IPS-20b (cell line): ENCODE measurements around the gene RPA3.
"Not testable (repeated sequence)": the region's sequence is repeated elsewhere in the genome, so short reads cannot be mapped to it uniquely, and the experiment has no call there.

Experiments
- H3K27ac ChIP-seq: one replicate; pipeline ENCODE4 v1.5.1; 2013; ENCODE audit warnings: low read length
- H3K27me3 ChIP-seq: 2 replicates; pipeline ENCODE4 v1.6.1; 2013; ENCODE audit warnings: mild to moderate bottlenecking, low read length, inconsistent platforms; ENCODE audit not compliant: insufficient read depth
- H3K36me3 ChIP-seq: 2 replicates; pipeline ENCODE4 v1.6.1; 2013; ENCODE audit warnings: low read depth, mild to moderate bottlenecking, inconsistent platforms, low read length, moderate library complexity; ENCODE audit not compliant: insufficient read depth
- H3K4me1 ChIP-seq: 2 replicates; pipeline ENCODE4 v1.6.1; 2013; ENCODE audit warnings: mild to moderate bottlenecking, control low read depth, inconsistent platforms, low read length, moderate library complexity; ENCODE audit not compliant: insufficient read depth
- H3K4me3 ChIP-seq: 2 replicates; pipeline ENCODE4 v1.5.1; 2013; ENCODE audit warnings: mild to moderate bottlenecking, low read length, inconsistent platforms
- H3K9ac ChIP-seq: 2 replicates; pipeline ENCODE4 v1.6.1; 2013; ENCODE audit warnings: low read depth, mild to moderate bottlenecking, inconsistent platforms, low read length, moderate library complexity
- H3K9me3 ChIP-seq: 2 replicates; pipeline ENCODE4 v1.6.1; 2013; ENCODE audit warnings: mild to moderate bottlenecking, low read depth, low read length, inconsistent platforms; ENCODE audit not compliant: insufficient read depth

The RPA3 gene

GRCh38 chr7:7687800-7688199, 30.6 kb downstream of the RPA3 start:
- H3K36me3 ChIP-seq = no peaks in the 10 kb centered on the region
- no peaks in the 10 kb centered on the region for H3K4me1 ChIP-seq
- H3K9me3 ChIP-seq = no peaks in the 10 kb centered on the region
- H3K27me3 ChIP-seq = no peaks in the 10 kb centered on the region
- H3K27ac ChIP-seq = no peak overlapping the region
- no peak overlapping the region for H3K9ac ChIP-seq
- H3K4me3 ChIP-seq = no peak overlapping the region

DNA sequence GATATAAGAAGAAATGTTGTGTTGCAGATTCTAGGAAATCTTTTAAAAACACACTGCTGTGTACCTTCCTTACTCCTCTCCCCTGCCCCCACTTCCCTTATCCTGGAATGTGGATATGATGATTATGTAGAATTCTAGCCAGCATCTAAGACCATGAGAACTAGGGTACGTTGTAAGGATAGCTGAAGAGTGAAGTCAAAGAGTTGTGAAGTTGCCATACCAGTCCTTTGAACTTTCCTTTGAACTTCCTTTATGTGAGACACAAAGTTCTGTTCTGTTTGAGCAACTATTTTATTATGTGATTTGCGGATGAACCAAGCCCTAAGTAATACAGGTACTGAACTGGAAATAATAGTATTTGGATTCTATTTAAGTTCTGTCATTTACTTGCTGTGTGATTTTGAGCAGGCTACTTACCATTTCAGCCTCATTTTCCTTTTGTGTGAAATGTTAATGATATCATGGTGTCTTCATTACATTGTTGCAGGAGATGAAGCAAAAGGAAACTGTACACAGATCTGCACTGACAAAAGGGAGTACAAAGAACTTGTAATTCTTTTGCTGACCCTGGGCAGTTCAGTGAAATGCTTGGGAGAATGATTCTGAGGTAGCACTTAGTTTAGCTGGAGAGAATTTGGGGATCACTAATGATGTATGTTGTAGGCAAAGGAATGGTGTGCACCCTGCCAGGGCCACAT, 31.4 kb downstream of the RPA3 start:
- Histone ChIP-seq H3K9me3 (no peaks in the 10 kb centered on the region), H3K36me3 (no peaks in the 10 kb centered on the region), H3K27ac (no peak overlapping the region), H3K4me3 (no peak overlapping the region), H3K4me1 (no peaks in the 10 kb centered on the region), H3K9ac (no peak overlapping the region), H3K27me3 (no peaks in the 10 kb centered on the region)

GRCh38 chr7:7682861-7683260, 35.5 kb downstream of the RPA3 start:
- Histone ChIP-seq H3K4me1 (no peaks in the 10 kb centered on the region), H3K27ac (no peak overlapping the region), H3K36me3 (no peaks in the 10 kb centered on the region), H3K9me3 (no peaks in the 10 kb centered on the region; the same call in 1 of the 2 replicates), H3K9ac (no peak overlapping the region), H3K4me3 (no peak overlapping the region), H3K27me3 (no peaks in the 10 kb centered on the region)

GRCh38 chr7:7681936-7682329, 36.5 kb downstream of the RPA3 start:
- Histone ChIP-seq H3K27ac (no peak overlapping the region), H3K36me3 (no peaks in the 10 kb centered on the region), H3K9ac (no peak overlapping the region), H3K27me3 (no peaks in the 10 kb centered on the region), H3K4me3 (no peak overlapping the region), H3K4me1 (no peaks in the 10 kb centered on the region), H3K9me3 (no peaks in the 10 kb centered on the region; the same call in 1 of the 2 replicates)

- no peak overlapping the region for H3K9ac ChIP-seq
- no peaks in the 10 kb centered on the region; the same call in 1 of the 2 replicates for H3K9me3 ChIP-seq
- no peak overlapping the region for H3K27ac ChIP-seq
- no peaks in the 10 kb centered on the region for H3K4me1 ChIP-seq
- no peak overlapping the region for H3K4me3 ChIP-seq
- no peaks in the 10 kb centered on the region for H3K36me3 ChIP-seq
- H3K27me3 ChIP-seq = no peaks in the 10 kb centered on the region
These were observed 37.0 kb downstream of the RPA3 start for GRCh38 chr7:7681191-7681935.

DNA sequence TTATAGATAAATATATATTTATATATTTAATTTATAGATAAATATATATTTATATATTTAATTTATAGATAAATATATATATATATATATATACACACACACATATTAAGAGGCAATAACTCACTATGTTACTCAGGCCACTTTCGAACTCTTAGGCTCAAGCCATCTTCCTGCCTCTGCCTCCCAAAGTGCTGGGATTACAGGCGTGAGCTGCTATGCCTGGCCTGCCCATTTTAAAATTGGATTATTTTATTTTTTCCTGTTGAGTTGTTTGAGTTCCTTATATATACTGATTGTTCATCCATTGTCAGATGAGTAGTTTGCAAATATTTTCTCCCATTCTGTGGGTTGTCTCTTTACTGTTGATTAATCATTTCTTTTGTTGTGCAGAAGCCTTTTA, 38.8 kb downstream of the RPA3 start:
- H3K36me3 ChIP-seq, H3K9me3 ChIP-seq, H3K27me3 ChIP-seq, H3K4me3 ChIP-seq, H3K9ac ChIP-seq, H3K4me1 ChIP-seq, H3K27ac ChIP-seq: not testable (repeated sequence)

DNA sequence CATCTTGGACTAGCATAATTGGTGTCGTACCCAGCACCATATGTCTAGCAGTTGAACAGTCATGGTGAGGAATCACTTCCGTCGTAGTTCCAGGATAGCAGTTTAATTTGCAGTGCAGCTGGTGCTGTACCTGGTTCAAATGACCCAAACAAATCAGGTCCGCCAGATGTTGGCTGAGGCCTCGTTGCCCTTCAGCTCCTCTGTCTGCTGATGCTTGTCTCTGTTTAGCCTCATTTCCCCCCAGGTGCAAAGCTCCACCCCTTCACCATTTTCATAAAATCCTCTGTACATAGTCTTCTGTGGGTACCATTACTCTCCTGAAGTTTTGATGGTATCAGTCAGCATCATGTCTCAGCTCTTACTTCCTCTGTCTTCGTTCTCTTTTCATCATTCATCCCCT, 42.7 kb downstream of the RPA3 start:
- H3K27me3 ChIP-seq = no peaks in the 10 kb centered on the region
- peaks cover 3% of the 10 kb centered on the region; the same call in 1 of the 2 replicates for H3K4me1 ChIP-seq
- no peak overlapping the region for H3K9ac ChIP-seq
- H3K36me3 ChIP-seq = no peaks in the 10 kb centered on the region
- H3K27ac ChIP-seq = no peak overlapping the region
- H3K9me3 ChIP-seq = no peaks in the 10 kb centered on the region; the same call in 1 of the 2 replicates
- H3K4me3 ChIP-seq = no peak overlapping the region

DNA sequence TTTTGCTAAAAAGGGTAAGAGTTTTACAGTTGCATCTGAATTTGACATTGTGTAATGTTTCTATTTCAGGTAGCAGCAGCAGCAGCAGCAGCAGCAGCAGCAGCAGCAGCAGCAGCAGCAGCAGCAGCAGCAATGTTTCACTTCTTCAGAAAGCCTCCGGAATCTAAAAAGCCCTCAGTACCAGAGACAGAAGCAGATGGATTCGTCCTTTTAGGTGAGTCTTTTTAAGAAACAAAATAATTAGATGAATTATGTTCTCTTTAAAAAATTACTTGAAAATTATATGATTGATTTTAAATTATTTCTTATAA, 45.2 kb downstream of the RPA3 start:
- Histone ChIP-seq H3K4me3 (no peak overlapping the region), H3K9ac (no peak overlapping the region), H3K36me3 (no peaks in the 10 kb centered on the region), H3K27me3 (no peaks in the 10 kb centered on the region), H3K9me3 (no peaks in the 10 kb centered on the region; the same call in 1 of the 2 replicates), H3K27ac (no peak overlapping the region), H3K4me1 (peaks cover 3% of the 10 kb centered on the region; the same call in 1 of the 2 replicates)

DNA sequence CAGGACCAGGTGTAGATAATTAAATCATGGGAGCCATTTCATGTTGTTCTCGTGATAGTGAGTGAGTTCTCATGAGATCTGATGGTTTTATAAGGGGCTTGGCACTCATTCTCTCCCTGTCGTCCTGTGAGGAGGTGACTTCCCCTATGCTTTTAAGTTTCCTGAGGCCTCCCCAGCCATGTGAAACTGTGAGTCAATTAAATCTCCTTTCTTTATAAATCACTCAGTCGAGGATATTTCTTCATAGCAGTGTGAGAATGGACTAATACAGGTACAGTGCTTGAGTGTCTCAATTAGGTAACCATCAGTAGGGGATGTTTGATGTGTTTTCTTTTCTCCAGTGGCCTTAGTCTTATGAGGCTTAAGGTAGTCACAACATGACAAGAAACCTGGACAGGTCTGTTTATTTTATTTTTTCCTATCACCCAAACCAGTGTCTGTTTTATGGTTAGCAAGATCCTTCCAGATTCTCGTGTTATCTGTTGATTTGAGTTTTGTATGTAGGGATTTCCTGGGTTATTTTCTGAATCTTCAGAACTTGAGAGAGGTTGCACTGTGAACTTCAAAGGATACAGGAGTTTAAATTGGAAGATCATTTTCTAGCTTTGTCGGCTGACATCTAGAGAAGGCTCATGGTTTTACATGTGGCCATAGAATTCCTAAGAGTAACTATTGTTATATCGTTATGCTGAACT, 45.7 kb downstream of the RPA3 start:
- Histone ChIP-seq H3K9me3 (no peaks in the 10 kb centered on the region), H3K36me3 (no peaks in the 10 kb centered on the region), H3K9ac (no peak overlapping the region), H3K27ac (no peak overlapping the region), H3K4me1 (peaks cover 3% of the 10 kb centered on the region; the same call in 1 of the 2 replicates), H3K4me3 (no peak overlapping the region), H3K27me3 (no peaks in the 10 kb centered on the region)

- peaks cover 3% of the 10 kb centered on the region; the same call in 1 of the 2 replicates for H3K4me1 ChIP-seq
- no peaks in the 10 kb centered on the region for H3K9me3 ChIP-seq
- H3K36me3 ChIP-seq = no peaks in the 10 kb centered on the region
- H3K9ac ChIP-seq = no peak overlapping the region
- H3K27me3 ChIP-seq = no peaks in the 10 kb centered on the region
- H3K4me3 ChIP-seq = no peak overlapping the region
- H3K27ac ChIP-seq = no peak overlapping the region
These were observed 47.0 kb downstream of the RPA3 start for GRCh38 chr7:7671361-7671760.

GRCh38 chr7:7670490-7670889, 47.9 kb downstream of the RPA3 start:
- Histone ChIP-seq H3K9me3 (no peaks in the 10 kb centered on the region), H3K36me3 (no peaks in the 10 kb centered on the region), H3K4me1 (peaks cover 3% of the 10 kb centered on the region; the same call in 1 of the 2 replicates), H3K4me3 (no peak overlapping the region), H3K27ac (no peak overlapping the region), H3K27me3 (no peaks in the 10 kb centered on the region), H3K9ac (no peak overlapping the region)

GRCh38 chr7:7668706-7669105, 49.7 kb downstream of the RPA3 start:
- H3K4me1 ChIP-seq = peaks cover 3% of the 10 kb centered on the region; the same call in 1 of the 2 replicates
- no peak overlapping the region for H3K4me3 ChIP-seq
- no peak overlapping the region for H3K27ac ChIP-seq
- H3K27me3 ChIP-seq = no peaks in the 10 kb centered on the region
- no peak overlapping the region for H3K9ac ChIP-seq
- H3K9me3 ChIP-seq = no peaks in the 10 kb centered on the region
- H3K36me3 ChIP-seq = no peaks in the 10 kb centered on the region
